OCI-LY1 (cell line): ENCODE results near the gene CFAP97D1.

Experiments used
- H2AFZ ChIP-seq: fragments of 200-600 bp; sonication (generic), shearing (Covaris generic); 2 replicates; pipeline ENCODE4 v1.6.0; 2014; ENCODE audit warnings: antibody characterized with exemption, mild to moderate bottlenecking, low read length
- H3F3A ChIP-seq: fragments of 200-600 bp; sonication (generic), shearing (Covaris generic); 2 replicates; pipeline ENCODE4 v1.6.0; 2014; ENCODE audit warnings: mild to moderate bottlenecking, antibody characterized with exemption, low read length, moderate library complexity; ENCODE audit not compliant: insufficient read depth
- H3K27ac ChIP-seq: fragments of 200-600 bp; sonication (generic); 2 replicates; pipeline ENCODE4 v1.5.1; 2014; ENCODE audit warnings: low read length, mixed run types, mild to moderate bottlenecking, low read depth; ENCODE audit not compliant: poor library complexity, severe bottlenecking
- H3K27me3 ChIP-seq: fragments of 200-600 bp; sonication (generic); 2 replicates; pipeline ENCODE4 v1.6.0; 2014; ENCODE audit warnings: antibody characterized with exemption, mild to moderate bottlenecking, low read length, moderate library complexity; ENCODE audit not compliant: insufficient read depth
- H3K36me3 ChIP-seq: fragments of 200-600 bp; sonication (generic); 2 replicates; pipeline ENCODE4 v1.6.1; 2014; ENCODE audit warnings: mild to moderate bottlenecking, antibody characterized with exemption, low read length, moderate library complexity, mixed read lengths; ENCODE audit not compliant: insufficient read depth
- H3K4me1 ChIP-seq: fragments of 200-600 bp; sonication (generic); 2 replicates; pipeline ENCODE4 v1.5.1; 2014; ENCODE audit warnings: mild to moderate bottlenecking, low read length, moderate library complexity; ENCODE audit not compliant: insufficient read depth, severe bottlenecking
- H3K4me2 ChIP-seq: fragments of 200-600 bp; sonication (generic), shearing (Covaris generic); 2 replicates; pipeline ENCODE4 v1.6.1; 2014; ENCODE audit warnings: low read length
- H3K4me3 ChIP-seq: fragments of 200-600 bp; sonication (generic); 2 replicates; pipeline ENCODE4 v1.5.1; 2014; ENCODE audit warnings: low read length, low read depth, mild to moderate bottlenecking, mixed read lengths; ENCODE audit not compliant: poor library complexity, severe bottlenecking
- H3K79me2 ChIP-seq: fragments of 200-600 bp; shearing (Covaris generic); 2 replicates; pipeline ENCODE4 v1.6.1; 2016; ENCODE audit warnings: mixed run types, low read length, mixed read lengths; ENCODE audit not compliant: insufficient read depth
- H3K9ac ChIP-seq: fragments of 200-600 bp; sonication (generic), shearing (Covaris generic); 2 replicates; pipeline ENCODE4 v1.6.1; 2014; ENCODE audit warnings: mild to moderate bottlenecking, low read length, mixed read lengths
- H3K9me2 ChIP-seq: fragments of 200-600 bp; sonication (generic), shearing (Covaris generic); 2 replicates; pipeline ENCODE4 v1.6.1; 2014; ENCODE audit warnings: low read depth, mild to moderate bottlenecking, low read length, mixed read lengths
- H3K9me3 ChIP-seq: fragments of 200-600 bp; shearing (Covaris generic); 2 replicates; pipeline ENCODE4 v1.6.1; 2014; ENCODE audit warnings: low read length, mixed read lengths
- H4K20me1 ChIP-seq: fragments of 200-600 bp; sonication (generic), shearing (Covaris generic); 2 replicates; pipeline ENCODE4 v1.6.0; 2016; ENCODE audit warnings: mild to moderate bottlenecking, low read length; ENCODE audit not compliant: insufficient read depth
- CTCF ChIP-seq: fragments of 200-600 bp; sonication (generic), shearing (Covaris generic); IDR thresholded peaks from 2 replicates; pipeline ENCODE4 v1.5.1; 2017; ENCODE audit warnings: mild to moderate bottlenecking, antibody characterized with exemption, low read length, moderate library complexity, mixed read lengths
- EZH2 ChIP-seq: fragments of 200-600 bp; sonication (generic), shearing (Covaris generic); IDR thresholded peaks from 2 replicates; pipeline ENCODE4 v1.8.0; 2017; ENCODE audit warnings: borderline replicate concordance, mixed run types, mild to moderate bottlenecking, antibody characterized with exemption, low read length, moderate library complexity, mixed read lengths

The CFAP97D1 gene

DNA sequence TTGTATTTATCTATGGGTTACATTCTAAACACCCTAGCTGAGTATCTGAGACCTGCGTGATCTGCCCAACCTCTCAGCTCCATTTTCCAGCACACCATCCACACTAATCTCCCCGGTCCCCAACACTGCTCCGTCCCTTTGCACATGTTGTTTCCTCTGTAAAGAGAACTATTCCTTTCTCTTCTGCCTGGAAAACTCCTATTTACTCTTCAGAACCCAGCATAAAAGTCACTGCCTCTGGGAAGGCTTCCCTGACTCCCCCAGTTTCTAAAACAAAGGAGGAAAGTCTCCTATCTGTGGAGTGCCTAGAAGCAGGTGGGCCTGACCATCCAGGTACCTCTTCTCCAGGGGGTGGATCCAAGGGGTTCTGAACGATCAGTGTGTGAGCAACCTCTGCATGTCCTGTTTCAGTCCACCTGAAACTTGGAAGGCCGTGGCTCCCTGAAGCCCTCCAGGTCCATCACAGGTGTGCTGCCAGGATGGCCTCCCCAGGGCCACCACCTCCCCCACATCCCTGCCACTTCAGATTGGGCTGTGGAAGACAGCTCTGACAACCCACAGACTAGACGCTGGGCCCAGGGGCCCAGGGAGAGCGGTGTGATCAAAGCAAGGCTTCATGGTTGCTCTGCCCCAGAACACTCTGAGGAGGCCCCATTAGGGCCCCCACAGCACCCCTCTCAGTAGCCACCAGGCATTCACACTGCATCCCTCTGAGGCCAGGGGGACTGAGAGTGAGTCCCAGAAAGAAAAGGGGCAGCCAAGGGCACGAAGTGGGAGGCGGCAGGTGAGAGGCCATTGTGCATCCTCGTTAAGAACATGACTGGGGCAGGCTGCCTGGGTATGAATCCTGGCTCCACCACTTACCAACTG is 32.4 kb downstream of the CFAP97D1 start:
- H3F3A ChIP-seq, result no peaks in the 10 kb centered on the region
- no peaks in the 10 kb centered on the region for H4K20me1 ChIP-seq
- no peaks in the 10 kb centered on the region for H3K4me1 ChIP-seq
- no peaks in the 10 kb centered on the region for H3K79me2 ChIP-seq
- H3K4me3 ChIP-seq, result no peak overlapping the region
- H3K9me3 ChIP-seq, result no peaks in the 10 kb centered on the region
- no peak overlapping the region for H3K4me2 ChIP-seq
- H3K9me2 ChIP-seq, result no peaks in the 10 kb centered on the region
- peaks cover 8% of the 10 kb centered on the region; the same call in 1 of the 2 replicates for H3K27me3 ChIP-seq
- H3K36me3 ChIP-seq, result no peaks in the 10 kb centered on the region
- no peak overlapping the region for H2AFZ ChIP-seq
- no peak for TF ChIP-seq CTCF
- no peak for TF ChIP-seq EZH2
- H3K9ac ChIP-seq, result no peak overlapping the region
- H3K27ac ChIP-seq, result no peak overlapping the region

- H3K9ac ChIP-seq, result no peak overlapping the region
- no peak overlapping the region for H3K4me3 ChIP-seq
- no peaks in the 10 kb centered on the region for H3F3A ChIP-seq
- no peak overlapping the region for H3K4me2 ChIP-seq
- peaks cover 8% of the 10 kb centered on the region; the same call in 1 of the 2 replicates for H3K27me3 ChIP-seq
- no peaks in the 10 kb centered on the region for H3K9me3 ChIP-seq
- H3K36me3 ChIP-seq, result no peaks in the 10 kb centered on the region
- no peak overlapping the region for H2AFZ ChIP-seq
- no peak overlapping the region for H3K27ac ChIP-seq
- no peaks in the 10 kb centered on the region for H4K20me1 ChIP-seq
- H3K79me2 ChIP-seq, result no peaks in the 10 kb centered on the region
- H3K4me1 ChIP-seq, result no peaks in the 10 kb centered on the region
- no peak for TF ChIP-seq EZH2
- TF ChIP-seq CTCF, result no peak
- H3K9me2 ChIP-seq, result no peaks in the 10 kb centered on the region
Observed at GRCh38 chr17:43813386-43813785, 33.2 kb downstream of the CFAP97D1 start.

DNA sequence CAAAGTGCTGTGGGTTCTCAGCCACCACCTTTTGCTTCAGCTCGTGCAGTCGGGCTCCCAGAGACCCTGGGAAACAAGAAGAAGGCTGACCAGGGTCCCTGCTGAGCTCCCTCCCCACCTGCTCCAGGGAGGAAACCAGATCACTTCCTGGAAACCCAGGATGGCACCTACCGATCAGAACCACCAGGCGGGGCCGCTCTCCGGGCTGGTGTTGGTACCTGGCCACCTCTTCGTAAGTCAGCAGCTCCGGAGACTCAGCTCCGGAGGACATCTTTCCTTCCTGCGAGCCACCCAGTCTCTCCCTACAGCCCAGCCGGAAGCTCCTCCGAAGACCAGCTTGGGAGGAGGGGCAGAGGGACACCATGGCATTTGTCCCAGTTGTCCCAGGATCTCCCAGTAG is 33.8 kb downstream of the CFAP97D1 start:
- Histone ChIP-seq H3F3A (no peaks in the 10 kb centered on the region), H3K27me3 (peaks cover 7% of the 10 kb centered on the region; the same call in 1 of the 2 replicates), H3K9me2 (no peaks in the 10 kb centered on the region), H3K9ac (no peak overlapping the region), H3K9me3 (no peaks in the 10 kb centered on the region), H2AFZ (no peak overlapping the region), H3K4me3 (no peak overlapping the region), H3K36me3 (no peaks in the 10 kb centered on the region), H3K27ac (no peak overlapping the region), H4K20me1 (no peaks in the 10 kb centered on the region), H3K79me2 (no peaks in the 10 kb centered on the region), H3K4me1 (no peaks in the 10 kb centered on the region), H3K4me2 (no peak overlapping the region)
- no peak for TF ChIP-seq EZH2
- TF ChIP-seq CTCF, result no peak
